ENCODE data around the gene MXRA7.
"Not testable (repeated sequence)": the region's sequence is repeated elsewhere in the genome, so short reads cannot be mapped to it uniquely, and the experiment has no call there.

MXRA7 gene

DNA sequence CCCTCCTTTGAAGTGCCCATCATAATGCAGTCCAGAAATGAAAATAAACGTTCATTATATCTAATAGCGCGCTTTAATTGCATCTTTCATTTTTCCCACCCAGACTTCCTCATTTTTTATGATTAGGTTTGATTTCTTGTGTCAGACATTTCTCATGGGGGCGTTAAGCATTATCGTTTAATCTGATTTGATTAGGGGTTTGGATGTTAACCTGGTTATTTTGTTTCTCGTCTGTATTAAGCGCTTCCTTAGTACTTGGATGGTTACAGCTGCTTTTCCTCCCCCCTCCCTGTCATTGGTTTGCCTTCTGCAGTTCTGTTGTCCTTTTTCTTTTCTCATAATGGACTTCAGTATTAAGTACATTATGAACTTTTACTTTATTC is 27.7 kb upstream of the MXRA7 start:
- H3K9me3 Mint-ChIP-seq, result no peaks in the 10 kb centered on the region
- peak overlapping the region; percentile 93 for H3K4me3 Mint-ChIP-seq
- H3K4me1 Mint-ChIP-seq, result peaks cover 32% of the 10 kb centered on the region
- peaks cover 83% of the 10 kb centered on the region for H3K36me3 Mint-ChIP-seq
- H3K27ac Mint-ChIP-seq, result peak overlapping the region; percentile 99
- DNase-seq (ENCODE audit: low spot score in 2 of 2) (no peak), ATAC-seq (no peak)

DNA sequence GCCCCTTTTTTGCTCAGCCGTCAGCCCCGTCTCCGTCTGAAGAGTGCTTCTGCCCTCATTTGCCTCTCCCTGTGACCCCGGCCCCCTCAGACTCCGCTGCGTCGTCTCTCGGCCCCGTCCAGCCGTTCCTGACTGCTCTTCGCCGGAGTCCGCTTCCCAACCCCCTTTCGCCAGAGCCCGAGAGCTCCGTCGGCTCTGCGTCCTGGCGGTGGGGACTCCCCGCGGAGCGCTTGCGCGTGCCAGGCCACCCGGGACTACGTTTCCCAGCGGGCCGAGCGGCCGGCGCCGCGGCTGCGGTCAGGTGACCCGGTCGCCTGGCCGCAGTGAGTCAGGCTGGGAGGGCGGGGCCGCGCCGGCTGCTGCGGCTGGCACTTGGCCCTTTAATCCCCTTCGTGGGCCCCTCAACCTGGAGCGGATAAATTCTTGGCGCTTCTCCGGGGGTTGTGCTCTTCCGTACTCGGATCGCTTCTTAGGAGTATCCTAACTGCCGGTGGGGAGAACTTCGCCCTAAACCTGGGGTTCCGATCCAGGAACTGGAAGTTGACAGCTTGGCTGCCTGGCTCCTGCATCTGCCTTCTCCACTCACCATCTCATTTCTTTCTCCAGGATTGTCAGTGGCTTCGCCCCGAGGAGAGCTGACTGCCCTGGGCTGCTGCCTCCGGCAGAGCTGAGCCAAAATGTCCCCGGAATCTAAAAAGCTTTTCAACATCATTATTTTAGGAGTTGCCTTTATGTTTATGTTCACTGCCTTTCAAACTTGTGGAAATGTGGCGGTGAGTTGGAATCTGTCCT is 27.1 kb upstream of the MXRA7 start, which contains the start of gene MFSD11:
MFSD11 (plus strand) TSS at position 444 of the 792 bp plus-strand sequence; CDS start at position 678, 234 bp downstream.
- peak; percentile 90 to 97 for DNase-seq (ENCODE audit: low spot score in 2 of 2)
- ATAC-seq, result peak; percentile 79
- Mint-ChIP-seq H3K9me3 (no peaks in the 10 kb centered on the region), H3K4me1 (peaks cover 37% of the 10 kb centered on the region), H3K36me3 (peaks cover 84% of the 10 kb centered on the region), H3K4me3 (peak within 1 kb of the TSS; percentile 93), H3K27ac (peak within 1 kb of the TSS; percentile 99)

DNA sequence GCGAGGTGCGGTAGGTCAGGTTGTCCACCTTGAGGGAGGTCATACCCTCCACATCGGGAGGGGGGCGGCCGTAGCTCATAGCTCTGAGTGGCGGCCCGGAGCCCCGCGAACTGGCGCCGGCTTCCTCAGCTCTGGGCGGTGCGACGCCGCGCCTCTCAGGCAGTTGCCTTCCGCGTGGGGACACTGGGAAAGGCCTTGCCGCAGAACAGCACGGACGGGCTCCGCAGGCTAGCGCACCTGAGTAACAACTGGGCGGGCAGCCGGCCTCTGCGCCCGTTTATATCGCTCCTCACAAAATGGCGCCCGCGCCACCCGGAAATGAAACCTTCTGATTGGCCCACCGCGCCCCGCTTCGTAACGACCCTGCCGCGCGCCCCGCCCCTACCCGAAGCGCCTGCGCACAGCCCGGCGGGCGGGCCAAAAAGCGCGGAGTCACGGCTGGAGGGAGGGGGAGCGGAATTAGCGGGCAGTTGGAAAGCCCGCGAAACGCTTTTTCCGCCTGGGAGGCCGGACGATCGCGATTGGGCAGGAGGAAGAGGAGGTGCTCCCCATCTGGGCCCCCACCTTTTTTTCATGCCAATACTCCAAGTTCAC is 26.4 kb upstream of the MXRA7 start, which contains the start of gene SRSF2:
SRSF2 (minus strand) TSS at position 250 of the 594 bp plus-strand sequence; CDS start at position 79, 171 bp downstream.
- H3K36me3 Mint-ChIP-seq, result peaks cover 84% of the 10 kb centered on the region
- H3K9me3 Mint-ChIP-seq, result no peaks in the 10 kb centered on the region
- peak within 1 kb of the TSS; percentile 93 for H3K4me3 Mint-ChIP-seq
- H3K4me1 Mint-ChIP-seq, result peaks cover 37% of the 10 kb centered on the region
- peak within 1 kb of the TSS; percentile 99 for H3K27ac Mint-ChIP-seq
- DNase-seq (ENCODE audit: low spot score in 2 of 2) (peak; percentile 98 to 99), ATAC-seq (peak; percentile 80)

DNA sequence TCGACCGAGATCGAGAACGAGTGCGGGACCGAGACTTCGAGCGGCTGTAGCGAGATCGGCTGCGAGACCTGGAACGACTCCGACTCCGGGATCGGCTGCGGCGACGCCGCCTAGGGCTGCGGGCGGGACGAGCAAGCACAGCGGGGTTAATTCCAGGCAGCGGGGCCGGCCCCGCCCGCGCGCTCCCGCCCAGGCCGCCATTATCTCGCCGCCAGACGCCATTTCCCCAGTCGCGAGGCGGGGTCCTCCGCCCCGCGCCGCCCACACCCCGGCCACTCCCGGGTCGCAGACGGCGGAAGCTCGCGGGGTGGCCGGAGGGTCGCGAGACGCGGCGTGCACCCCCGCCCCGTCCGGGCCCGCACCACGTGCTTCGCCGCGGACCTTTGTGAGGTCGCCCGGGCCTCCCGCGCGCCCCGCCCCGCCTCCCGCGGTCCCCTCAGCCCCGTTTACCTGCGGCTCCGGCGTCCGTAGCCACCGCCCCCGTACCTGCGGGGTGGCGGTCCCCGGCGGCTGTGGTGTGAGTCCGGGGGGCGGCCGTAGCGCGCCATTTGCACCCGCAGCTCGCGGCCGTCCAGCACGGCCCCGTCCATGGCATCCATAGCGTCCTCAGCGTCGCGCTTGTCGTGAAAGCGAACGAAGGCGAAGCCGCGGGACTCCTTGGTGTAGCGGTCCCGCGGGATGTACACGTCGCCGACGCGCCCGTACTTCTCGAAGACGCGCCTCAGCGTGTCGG is 25.8 kb upstream of the MXRA7 start:
- Mint-ChIP-seq H3K4me3 (peak overlapping the region; percentile 93), H3K9me3 (no peaks in the 10 kb centered on the region), H3K27ac (peak overlapping the region; percentile 99), H3K4me1 (peaks cover 37% of the 10 kb centered on the region), H3K36me3 (peaks cover 84% of the 10 kb centered on the region)
- ATAC-seq (peak; percentile 11), DNase-seq (ENCODE audit: low spot score in 2 of 2) (peak; percentile 51 to 79)

DNA sequence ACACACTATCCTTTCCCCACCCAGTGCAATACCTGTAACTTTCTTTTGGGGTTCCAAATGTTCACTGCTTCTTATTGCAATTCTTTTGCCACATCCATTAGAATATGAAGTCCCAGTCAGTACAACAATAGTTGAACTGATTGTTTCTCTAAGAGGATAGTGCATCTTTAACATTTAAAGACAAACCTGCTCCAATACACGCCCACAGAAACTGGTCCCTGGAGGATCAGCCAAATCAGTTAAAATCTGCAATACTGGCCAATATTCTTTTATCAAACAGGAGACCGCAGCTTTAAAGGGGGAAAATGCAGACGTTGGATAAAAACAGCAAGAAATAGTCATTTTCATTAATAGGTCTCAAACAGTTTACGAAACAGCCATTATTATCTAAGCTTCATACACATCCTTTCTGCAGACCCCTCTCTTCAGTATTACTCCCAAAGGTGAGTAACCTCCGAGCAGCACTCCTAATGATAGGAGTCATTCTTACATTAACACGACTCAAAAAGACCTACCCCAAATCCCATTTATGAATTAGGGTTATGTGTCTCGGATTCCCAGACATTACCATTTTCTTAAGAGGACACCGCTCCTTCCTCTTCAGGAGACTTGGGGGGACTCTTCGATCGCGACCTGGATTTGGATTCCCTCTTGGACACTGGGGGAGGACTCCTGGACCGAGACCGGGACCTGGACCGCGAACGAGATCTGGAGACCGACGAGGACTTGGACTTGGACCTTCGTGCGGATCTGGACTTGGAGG is 25.0 kb upstream of the MXRA7 start:
- H3K9me3 Mint-ChIP-seq, result no peaks in the 10 kb centered on the region
- H3K4me3 Mint-ChIP-seq, result peak overlapping the region; percentile 93
- peak overlapping the region; percentile 99 for H3K27ac Mint-ChIP-seq
- peaks cover 84% of the 10 kb centered on the region for H3K36me3 Mint-ChIP-seq
- H3K4me1 Mint-ChIP-seq, result peaks cover 37% of the 10 kb centered on the region
- no peak for DNase-seq (ENCODE audit: low spot score in 2 of 2)
- ATAC-seq, result no peak

DNA sequence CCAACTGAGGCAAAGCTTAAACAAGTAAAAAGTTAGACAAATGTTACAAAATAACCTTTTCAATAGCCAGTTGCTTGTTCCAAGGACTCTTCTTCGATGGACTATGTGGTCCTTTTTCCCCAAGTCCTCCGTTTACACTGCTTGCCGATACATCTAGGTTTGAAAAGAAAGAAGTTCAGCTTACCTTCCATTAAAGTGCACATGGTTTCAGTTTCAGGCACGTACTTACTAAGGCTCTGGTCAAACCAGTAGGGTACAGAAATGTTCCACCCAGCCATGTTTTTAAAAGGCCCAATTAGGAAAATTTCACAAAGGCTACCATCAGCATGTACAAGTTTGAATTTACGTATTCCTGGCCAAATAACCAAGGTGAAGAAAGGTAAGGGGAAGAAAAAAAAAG is 24.2 kb upstream of the MXRA7 start:
- H3K27ac Mint-ChIP-seq, result peak overlapping the region; percentile 99
- DNase-seq (ENCODE audit: low spot score in 2 of 2) (no peak), ATAC-seq (no peak)
- H3K4me1 Mint-ChIP-seq, result peaks cover 37% of the 10 kb centered on the region
- H3K9me3 Mint-ChIP-seq, result no peaks in the 10 kb centered on the region
- H3K36me3 Mint-ChIP-seq, result peaks cover 89% of the 10 kb centered on the region
- peak overlapping the region; percentile 93 for H3K4me3 Mint-ChIP-seq

DNA sequence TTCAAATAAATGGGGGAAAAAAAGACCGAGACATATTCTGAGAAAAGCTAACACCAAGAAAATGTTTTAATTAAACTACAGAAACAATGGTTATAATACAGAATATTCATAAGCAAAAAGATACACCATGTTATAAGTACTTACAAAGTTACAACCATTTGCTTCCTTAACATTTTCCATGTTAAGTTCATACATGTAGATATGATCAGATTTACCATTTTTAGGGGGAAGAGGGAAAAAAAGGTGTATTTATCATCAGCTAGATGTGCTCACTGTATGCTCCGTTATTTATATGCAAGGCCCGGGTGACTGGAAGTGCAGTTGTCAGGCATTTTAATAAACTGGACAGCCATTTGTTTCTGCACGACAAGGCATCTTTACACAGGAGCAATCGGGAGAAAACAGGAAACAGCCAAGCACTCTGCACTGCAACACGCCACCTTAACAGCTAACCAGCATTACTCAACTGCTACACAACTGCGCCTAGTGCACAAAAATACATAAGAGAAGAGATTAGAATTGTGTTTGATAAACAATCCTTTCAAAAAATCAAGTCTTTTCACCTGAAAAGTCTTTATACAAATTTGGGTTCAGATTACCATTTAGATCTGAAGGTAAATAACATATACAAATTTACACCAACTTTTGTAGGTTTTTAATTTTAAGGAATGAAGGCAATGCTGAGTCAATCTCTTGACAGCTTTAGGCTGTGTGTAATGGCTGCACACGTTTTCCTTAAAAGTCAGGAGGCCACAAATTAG is 23.5 kb upstream of the MXRA7 start:
- DNase-seq (ENCODE audit: low spot score in 2 of 2) (no peak), ATAC-seq (no peak)
- peak overlapping the region; percentile 93 for H3K4me3 Mint-ChIP-seq
- H3K27ac Mint-ChIP-seq, result peak overlapping the region; percentile 99
- peaks cover 97% of the 10 kb centered on the region for H3K36me3 Mint-ChIP-seq
- peaks cover 44% of the 10 kb centered on the region for H3K4me1 Mint-ChIP-seq
- H3K9me3 Mint-ChIP-seq, result no peaks in the 10 kb centered on the region

DNA sequence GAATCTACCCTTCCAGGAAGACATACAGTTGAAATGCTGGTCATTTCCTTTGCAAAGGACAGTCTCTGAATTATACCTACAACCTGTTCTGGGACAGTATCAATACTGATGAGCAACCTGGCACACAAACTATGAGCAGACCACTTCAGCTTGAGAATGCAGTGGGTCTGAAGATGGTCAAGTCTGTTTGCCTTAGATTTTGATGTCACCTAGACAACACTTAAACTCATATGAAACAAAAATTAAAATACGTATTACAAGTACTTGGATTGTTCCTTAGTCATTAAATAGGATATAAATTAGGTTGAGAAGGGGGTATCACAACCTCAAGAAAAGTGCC is 22.8 kb upstream of the MXRA7 start:
- Mint-ChIP-seq H3K36me3 (peaks cover 100% of the 10 kb centered on the region), H3K27ac (peak overlapping the region; percentile 99), H3K4me1 (peaks cover 39% of the 10 kb centered on the region), H3K9me3 (no peaks in the 10 kb centered on the region), H3K4me3 (peak overlapping the region; percentile 93)
- ATAC-seq (no peak), DNase-seq (ENCODE audit: low spot score in 2 of 2) (no peak)

DNA sequence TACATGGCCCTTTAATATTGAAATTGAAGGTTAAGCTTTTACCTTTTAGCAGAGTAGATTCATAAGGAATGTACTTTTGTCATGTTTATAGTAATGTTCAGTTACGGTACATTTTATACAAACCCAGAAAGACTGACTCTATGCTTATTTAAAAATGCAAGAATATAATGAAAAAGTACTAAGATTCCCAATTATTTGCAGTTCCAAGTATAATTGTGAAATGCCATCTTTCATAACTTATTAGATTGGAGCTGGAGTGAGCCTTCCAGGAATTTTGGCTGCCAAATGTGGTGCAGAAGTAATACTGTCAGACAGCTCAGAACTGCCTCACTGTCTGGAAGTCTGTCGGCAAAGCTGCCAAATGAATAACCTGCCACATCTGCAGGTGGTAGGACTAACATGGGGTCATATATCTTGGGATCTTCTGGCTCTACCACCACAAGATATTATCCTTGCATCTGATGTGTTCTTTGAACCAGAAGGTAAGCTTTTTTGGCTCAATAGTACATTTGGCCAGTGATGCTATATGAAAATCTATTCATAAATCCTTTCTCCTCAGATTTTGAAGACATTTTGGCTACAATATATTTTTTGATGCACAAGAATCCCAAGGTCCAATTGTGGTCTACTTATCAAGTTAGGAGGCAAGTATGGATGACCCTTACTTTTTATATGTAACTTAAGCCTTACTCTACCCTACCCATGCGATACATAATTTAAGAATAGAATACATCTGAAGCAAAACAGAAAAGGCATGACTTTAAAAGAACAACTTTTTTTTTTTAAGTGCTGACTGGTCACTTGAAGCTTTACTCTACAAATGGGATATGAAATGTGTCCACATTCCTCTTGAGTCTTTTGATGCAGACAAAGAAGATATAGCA is 22.2 kb upstream of the MXRA7 start:
- no peak for DNase-seq (ENCODE audit: low spot score in 2 of 2)
- H3K36me3 Mint-ChIP-seq, result peaks cover 100% of the 10 kb centered on the region
- peak overlapping the region; percentile 99 for H3K27ac Mint-ChIP-seq

DNA sequence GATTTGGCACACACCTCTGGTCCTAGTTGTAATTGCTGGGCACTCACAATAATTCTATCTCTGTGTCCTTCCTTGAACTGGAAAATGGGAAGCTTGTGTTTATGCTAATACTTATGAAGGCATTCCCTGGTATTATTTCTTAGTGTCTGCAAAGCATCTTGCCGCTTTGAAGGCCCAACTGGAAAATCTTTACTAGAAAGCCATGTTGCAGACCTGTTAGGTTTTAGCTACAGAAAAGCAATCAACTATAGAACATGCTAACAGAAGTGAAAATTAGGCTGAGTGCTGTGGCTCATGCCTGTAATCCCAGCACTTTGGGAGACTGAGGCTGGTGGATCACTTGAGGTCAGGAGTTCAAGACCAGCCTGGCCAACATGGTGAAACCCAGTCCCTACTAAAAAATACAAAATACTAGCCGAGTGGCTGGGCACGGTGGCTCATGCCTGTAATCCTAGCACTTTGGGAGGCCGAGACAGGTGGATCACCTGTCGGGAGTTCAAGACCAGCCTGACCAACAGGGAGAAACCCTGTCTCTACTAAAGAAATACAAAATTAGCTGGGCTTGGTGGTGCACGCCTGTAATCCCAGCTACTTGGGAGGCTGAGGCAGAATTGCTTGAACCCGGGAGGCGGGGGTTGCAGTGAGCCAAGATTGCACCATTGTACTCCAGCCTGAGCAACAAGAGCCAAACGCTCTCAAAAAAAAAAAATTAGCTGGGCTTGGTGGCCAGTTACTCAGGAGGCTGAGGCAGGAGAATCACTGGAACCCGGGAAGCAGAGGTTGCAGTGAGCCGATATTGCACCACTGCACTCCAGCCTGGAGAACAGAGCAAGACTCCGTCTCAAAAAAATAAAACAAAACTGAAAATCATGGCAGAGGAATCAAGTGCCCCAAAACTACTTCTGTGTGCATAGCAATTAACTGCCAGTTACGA is 21.3 kb upstream of the MXRA7 start:
- Mint-ChIP-seq H3K27ac (peak overlapping the region; percentile 99), H3K4me1 (peaks cover 41% of the 10 kb centered on the region), H3K4me3 (peak overlapping the region; percentile 93), H3K36me3 (peaks cover 100% of the 10 kb centered on the region)
- DNase-seq (ENCODE audit: low spot score in 2 of 2); H3K9me3 Mint-ChIP-seq; ATAC-seq: not testable (repeated sequence)

More for the DNA sequence above, 22.2 kb upstream of the MXRA7 start:
- no peaks in the 10 kb centered on the region for H3K9me3 Mint-ChIP-seq
- peak overlapping the region; percentile 93 for H3K4me3 Mint-ChIP-seq
- H3K4me1 Mint-ChIP-seq, result peaks cover 34% of the 10 kb centered on the region
- no peak for ATAC-seq

DNA sequence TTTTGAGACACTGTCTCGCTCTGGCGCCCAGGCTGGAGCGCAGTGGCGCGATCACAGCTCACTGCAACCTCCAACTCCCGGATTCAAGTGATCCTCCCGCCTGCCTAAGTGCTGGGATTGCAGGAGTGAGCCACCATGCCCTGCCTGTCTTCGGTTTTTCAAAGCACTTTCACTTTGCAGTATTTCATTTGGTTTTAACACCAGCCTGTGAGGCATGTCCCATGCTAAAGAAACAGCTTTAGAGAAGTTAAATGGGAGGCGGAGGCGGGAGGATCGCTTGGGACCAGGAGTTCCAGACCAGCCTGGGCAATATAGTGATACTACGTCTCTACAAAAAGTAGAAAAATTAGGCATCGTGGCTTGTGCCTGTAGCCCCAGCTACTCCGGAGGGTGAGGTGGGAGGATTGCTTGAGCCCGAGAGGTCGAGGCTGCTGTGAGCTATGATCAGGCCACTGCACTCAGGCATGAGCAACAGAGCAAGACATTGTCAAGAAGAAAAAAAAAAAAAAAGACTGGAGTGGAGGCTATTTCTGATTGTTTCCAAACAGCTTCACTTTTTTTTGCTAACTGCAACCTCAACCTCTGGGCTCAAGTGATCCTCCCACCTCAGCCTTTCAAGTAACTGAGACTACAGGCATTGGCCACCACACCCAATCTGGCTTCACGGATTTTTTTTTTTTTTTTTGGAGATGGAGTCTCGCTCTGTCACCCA is 17.1 kb upstream of the MXRA7 start:
- ATAC-seq (no peak), DNase-seq (ENCODE audit: low spot score in 2 of 2) (peak in 1 of 2 donors; percentile 69)
- Mint-ChIP-seq H3K36me3 (peaks cover 100% of the 10 kb centered on the region), H3K4me1 (peaks cover 21% of the 10 kb centered on the region), H3K9me3 (no peaks in the 10 kb centered on the region), H3K4me3 (peak overlapping the region; percentile 98), H3K27ac (peak overlapping the region; percentile 97)
